Measurements from ENCODE around the gene INHBE. TPM values are rescaled to one million over a fixed set of nuclear protein-coding genes. Genes with fewer than 3 reads are reported as not detected.
A peak's percentile ranks its signal among the peaks of the same experiment; 100 is the strongest.

INHBE gene
- total RNA-seq, 2 donors from 2014 or later: not detected

DNA sequence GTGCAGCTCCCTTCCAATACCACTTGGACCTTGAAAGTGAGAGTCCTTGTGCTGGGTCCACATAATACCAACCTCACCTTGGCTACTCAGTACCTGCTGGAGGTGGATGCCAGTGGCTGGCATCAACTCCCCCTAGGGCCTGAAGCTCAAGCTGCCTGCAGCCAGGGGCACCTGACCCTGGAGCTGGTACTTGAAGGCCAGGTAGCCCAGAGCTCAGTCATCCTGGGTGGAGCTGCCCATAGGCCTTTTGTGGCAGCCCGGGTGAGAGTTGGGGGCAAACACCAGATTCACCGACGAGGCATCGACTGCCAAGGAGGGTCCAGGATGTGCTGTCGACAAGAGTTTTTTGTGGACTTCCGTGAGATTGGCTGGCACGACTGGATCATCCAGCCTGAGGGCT is 5.7 kb upstream of the INHBE start:
- ATAC-seq: no peak
- Mint-ChIP-seq H3K36me3 (ENCODE audit: low read depth) (peaks cover 3% of the 10 kb centered on the region), H3K4me1 (peaks cover 6% of the 10 kb centered on the region), H3K27me3 (peaks cover 20% of the 10 kb centered on the region), H3K4me3 (no peak overlapping the region), H3K27ac (no peak overlapping the region)
- H3K9me3 ChIP-seq (ENCODE audit: control insufficient read depth, low read length, poor library complexity, severe bottlenecking): no peaks in the 10 kb centered on the region
- DNase-seq: no peak

DNA sequence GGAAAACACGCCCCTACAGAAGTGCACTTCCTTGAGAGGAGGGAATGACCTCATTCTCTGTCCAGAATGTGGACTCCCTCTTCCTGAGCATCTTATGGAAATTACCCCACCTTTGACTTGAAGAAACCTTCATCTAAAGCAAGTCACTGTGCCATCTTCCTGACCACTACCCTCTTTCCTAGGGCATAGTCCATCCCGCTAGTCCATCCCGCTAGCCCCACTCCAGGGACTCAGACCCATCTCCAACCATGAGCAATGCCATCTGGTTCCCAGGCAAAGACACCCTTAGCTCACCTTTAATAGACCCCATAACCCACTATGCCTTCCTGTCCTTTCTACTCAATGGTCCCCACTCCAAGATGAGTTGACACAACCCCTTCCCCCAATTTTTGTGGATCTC is 5.0 kb upstream of the INHBE start:
- no peak for ATAC-seq
- Mint-ChIP-seq H3K4me1 (peaks cover 3% of the 10 kb centered on the region), H3K27me3 (peaks cover 20% of the 10 kb centered on the region), H3K4me3 (no peak overlapping the region), H3K36me3 (ENCODE audit: low read depth) (peaks cover 3% of the 10 kb centered on the region), H3K27ac (no peak overlapping the region)
- H3K9me3 ChIP-seq (ENCODE audit: control insufficient read depth, low read length, poor library complexity, severe bottlenecking): no peaks in the 10 kb centered on the region
- DNase-seq: no peak

DNA sequence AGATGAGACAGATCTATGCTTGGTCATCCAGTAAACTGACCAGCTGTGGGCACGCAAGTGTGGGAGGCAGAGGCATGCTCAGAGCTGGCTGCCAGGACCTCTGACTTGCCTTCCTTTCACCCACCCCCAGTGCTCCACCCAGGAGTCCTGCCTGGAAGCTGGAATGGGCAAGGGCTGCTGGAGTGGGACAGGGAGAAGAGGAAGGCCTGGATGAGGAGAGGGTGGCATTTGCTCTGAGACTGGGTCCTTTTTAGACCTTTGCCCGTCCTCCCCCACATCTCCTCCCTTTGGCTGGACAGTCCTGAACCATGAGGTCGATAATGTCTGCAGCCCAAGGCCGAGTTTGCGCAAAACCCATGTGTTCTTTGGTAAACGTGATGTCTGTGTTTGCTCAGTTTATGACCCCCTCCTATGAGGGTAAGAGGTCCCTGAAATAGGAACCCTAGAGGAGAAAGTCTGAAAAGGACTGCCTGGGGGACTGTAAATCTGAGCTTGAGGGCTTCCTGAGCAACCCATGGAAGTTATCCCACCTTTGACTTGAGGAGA is 3.8 kb upstream of the INHBE start:
- H3K36me3 Mint-ChIP-seq (ENCODE audit: low read depth): peaks cover 3% of the 10 kb centered on the region
- peaks cover 8% of the 10 kb centered on the region for H3K4me1 Mint-ChIP-seq
- H3K4me3 Mint-ChIP-seq: no peak overlapping the region
- peaks cover 20% of the 10 kb centered on the region for H3K27me3 Mint-ChIP-seq
- no peaks in the 10 kb centered on the region for H3K9me3 ChIP-seq (ENCODE audit: control insufficient read depth, low read length, poor library complexity, severe bottlenecking)
- no peak overlapping the region for H3K27ac Mint-ChIP-seq
- ATAC-seq: no peak
- DNase-seq: no peak

DNA sequence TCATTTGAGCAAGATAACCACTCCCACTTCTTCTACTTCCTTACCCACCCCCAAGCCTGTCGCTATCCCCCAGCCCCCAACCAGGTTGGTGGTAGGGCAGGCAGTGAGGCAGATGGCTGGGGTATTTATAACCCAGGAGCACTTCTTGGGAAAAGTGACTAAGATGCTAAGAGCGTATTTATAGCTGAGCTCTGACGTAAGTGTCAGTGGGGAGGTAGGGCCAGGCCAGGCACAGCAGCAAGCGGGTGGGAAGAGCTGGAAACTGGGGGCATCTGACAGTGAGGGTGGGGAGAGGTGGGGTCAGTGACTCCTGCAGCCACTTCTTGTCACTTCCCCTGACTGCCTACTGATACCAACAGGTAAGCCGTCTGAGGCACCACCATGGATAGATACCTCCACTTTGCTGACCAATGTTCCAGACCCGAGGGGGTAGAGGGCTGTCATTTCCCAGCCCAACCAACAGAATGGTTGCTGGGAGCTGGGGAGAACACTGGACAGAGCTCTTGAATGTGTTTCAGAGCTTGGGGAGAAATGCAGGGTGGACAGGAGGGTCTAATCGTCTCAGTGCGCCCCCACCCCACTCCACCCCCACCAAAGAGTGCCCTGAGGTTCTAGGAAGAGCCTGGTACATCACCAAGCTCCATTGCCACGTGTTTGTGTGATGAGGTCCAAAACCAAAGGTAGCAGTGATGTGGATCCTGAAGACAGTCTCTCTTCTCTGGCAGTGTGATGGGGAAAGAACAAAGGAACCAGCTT is 2.7 kb upstream of the INHBE start:
- DNase-seq: no peak

DNA sequence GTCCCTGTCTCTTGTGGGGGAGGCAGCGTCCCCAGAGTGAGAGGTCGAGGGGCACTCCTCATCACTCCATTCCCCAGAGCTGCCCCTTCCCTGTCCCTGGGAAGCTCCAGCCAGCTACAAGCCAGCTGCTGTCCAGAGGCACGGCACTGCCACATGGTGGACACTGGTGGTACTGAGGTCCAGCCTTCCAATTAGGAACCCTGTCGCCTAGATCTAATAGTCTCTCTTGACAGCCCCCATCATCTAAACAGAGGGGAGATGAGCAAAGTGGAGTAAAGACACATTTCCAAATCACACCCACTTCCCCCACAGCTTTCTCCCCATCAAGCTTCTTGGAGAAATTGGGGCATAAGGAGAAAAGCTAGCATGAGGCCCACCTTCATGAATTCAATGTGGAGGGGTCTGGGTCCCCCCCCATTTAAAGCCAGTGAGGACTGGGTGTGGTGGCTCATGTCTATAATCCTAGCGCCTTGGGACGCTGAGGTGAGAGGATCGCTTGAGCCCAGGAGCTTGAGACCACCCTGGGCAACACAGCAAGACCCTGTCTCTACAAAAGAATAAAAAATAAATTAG is 2.1 kb upstream of the INHBE start:
- no peak overlapping the region for H3K27ac Mint-ChIP-seq
- peaks cover 20% of the 10 kb centered on the region for H3K27me3 Mint-ChIP-seq
- peak; percentile 67 for ATAC-seq

More for the DNA sequence above, 2.7 kb upstream of the INHBE start:
- H3K4me3 Mint-ChIP-seq: no peak overlapping the region
- no peaks in the 10 kb centered on the region for H3K9me3 ChIP-seq (ENCODE audit: control insufficient read depth, low read length, poor library complexity, severe bottlenecking)
- H3K36me3 Mint-ChIP-seq (ENCODE audit: low read depth): no peaks in the 10 kb centered on the region
- no peak for ATAC-seq
- H3K27ac Mint-ChIP-seq: no peak overlapping the region
- peaks cover 20% of the 10 kb centered on the region for H3K27me3 Mint-ChIP-seq
- H3K4me1 Mint-ChIP-seq: peaks cover 10% of the 10 kb centered on the region

DNA sequence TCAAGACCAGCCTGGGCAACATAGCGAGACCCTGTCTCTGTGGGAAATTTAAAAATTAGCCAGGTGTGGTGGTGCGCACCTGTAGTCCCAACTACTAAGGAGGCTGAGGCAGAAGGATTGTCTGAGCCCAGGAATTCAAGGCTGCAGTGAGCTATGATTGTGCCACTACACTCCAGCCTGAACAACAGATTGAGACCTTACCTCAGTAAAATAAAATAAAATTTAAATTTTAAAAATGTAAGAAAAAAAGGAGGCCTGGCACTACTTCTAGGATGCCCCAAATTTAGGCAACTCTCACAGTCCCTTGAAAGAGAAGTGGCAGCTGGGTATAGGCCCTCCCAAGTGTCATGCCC is 918 bp upstream of the INHBE start:
- DNase-seq (no peak), ATAC-seq (no peak)
- Mint-ChIP-seq H3K27me3 (peaks cover 20% of the 10 kb centered on the region), H3K36me3 (ENCODE audit: low read depth) (no peaks in the 10 kb centered on the region), H3K4me3 (no peak overlapping the region), H3K27ac (no peak overlapping the region), H3K4me1 (peaks cover 16% of the 10 kb centered on the region)
- no peaks in the 10 kb centered on the region for H3K9me3 ChIP-seq (ENCODE audit: control insufficient read depth, low read length, poor library complexity, severe bottlenecking)

More for the DNA sequence above, 2.1 kb upstream of the INHBE start:
- no peaks in the 10 kb centered on the region for H3K9me3 ChIP-seq (ENCODE audit: control insufficient read depth, low read length, poor library complexity, severe bottlenecking)
- Mint-ChIP-seq H3K4me3 (no peak overlapping the region), H3K36me3 (ENCODE audit: low read depth) (no peaks in the 10 kb centered on the region), H3K4me1 (peaks cover 10% of the 10 kb centered on the region)
- peak in 1 of 3 donors; percentile 34 for DNase-seq

DNA sequence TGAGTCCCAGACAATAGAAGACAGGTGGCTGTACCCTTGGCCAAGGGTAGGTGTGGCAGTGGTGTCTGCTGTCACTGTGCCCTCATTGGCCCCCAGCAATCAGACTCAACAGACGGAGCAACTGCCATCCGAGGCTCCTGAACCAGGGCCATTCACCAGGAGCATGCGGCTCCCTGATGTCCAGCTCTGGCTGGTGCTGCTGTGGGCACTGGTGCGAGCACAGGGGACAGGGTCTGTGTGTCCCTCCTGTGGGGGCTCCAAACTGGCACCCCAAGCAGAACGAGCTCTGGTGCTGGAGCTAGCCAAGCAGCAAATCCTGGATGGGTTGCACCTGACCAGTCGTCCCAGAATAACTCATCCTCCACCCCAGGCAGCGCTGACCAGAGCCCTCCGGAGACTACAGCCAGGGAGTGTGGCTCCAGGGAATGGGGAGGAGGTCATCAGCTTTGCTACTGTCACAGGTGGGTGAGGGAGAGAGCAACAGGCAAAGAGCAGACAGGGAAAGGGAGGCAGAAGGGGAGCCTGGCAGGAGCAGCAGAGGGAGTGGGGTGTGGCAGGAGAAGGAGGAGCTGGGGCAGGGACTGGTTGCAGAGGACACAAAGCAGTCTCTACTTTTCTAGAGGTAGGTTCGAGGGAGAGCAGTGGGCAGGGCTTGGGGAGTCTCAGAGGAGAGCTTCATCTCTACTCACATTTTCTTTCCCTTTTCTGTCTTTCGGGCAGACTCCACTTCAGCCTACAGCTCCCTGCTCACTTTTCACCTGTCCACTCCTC is 452 bp downstream of the INHBE start:
- peak overlapping the region; percentile 80 for H3K4me3 Mint-ChIP-seq
- H3K4me1 Mint-ChIP-seq: peaks cover 27% of the 10 kb centered on the region
- H3K27ac Mint-ChIP-seq: peak overlapping the region; percentile 72
- DNase-seq (no peak), ATAC-seq (no peak)
- H3K27me3 Mint-ChIP-seq: peaks cover 22% of the 10 kb centered on the region
- no peaks in the 10 kb centered on the region for H3K9me3 ChIP-seq (ENCODE audit: control insufficient read depth, low read length, poor library complexity, severe bottlenecking)
- no peaks in the 10 kb centered on the region for H3K36me3 Mint-ChIP-seq (ENCODE audit: low read depth)

DNA sequence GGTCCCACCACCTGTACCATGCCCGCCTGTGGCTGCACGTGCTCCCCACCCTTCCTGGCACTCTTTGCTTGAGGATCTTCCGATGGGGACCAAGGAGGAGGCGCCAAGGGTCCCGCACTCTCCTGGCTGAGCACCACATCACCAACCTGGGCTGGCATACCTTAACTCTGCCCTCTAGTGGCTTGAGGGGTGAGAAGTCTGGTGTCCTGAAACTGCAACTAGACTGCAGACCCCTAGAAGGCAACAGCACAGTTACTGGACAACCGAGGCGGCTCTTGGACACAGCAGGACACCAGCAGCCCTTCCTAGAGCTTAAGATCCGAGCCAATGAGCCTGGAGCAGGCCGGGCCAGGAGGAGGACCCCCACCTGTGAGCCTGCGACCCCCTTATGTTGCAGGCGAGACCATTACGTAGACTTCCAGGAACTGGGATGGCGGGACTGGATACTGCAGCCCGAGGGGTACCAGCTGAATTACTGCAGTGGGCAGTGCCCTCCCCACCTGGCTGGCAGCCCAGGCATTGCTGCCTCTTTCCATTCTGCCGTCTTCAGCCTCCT is 1.1 kb downstream of the INHBE start:
- Mint-ChIP-seq H3K27me3 (peaks cover 18% of the 10 kb centered on the region), H3K4me1 (peaks cover 30% of the 10 kb centered on the region), H3K4me3 (peak overlapping the region; percentile 80), H3K27ac (peak overlapping the region; percentile 72), H3K36me3 (ENCODE audit: low read depth) (no peaks in the 10 kb centered on the region)
- DNase-seq (peak in 1 of 3 donors; percentile 16), ATAC-seq (peak; percentile 24)
- H3K9me3 ChIP-seq (ENCODE audit: control insufficient read depth, low read length, poor library complexity, severe bottlenecking): no peaks in the 10 kb centered on the region

DNA sequence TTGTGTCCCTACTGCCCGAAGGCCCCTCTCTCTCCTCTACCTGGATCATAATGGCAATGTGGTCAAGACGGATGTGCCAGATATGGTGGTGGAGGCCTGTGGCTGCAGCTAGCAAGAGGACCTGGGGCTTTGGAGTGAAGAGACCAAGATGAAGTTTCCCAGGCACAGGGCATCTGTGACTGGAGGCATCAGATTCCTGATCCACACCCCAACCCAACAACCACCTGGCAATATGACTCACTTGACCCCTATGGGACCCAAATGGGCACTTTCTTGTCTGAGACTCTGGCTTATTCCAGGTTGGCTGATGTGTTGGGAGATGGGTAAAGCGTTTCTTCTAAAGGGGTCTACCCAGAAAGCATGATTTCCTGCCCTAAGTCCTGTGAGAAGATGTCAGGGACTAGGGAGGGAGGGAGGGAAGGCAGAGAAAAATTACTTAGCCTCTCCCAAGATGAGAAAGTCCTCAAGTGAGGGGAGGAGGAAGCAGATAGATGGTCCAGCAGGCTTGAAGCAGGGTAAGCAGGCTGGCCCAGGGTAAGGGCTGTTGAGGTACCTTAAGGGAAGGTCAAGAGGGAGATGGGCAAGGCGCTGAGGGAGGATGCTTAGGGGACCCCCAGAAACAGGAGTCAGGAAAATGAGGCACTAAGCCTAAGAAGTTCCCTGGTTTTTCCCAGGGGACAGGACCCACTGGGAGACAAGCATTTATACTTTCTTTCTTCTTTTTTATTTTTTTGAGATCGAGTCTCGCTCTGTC is 1.8 kb downstream of the INHBE start:
- Mint-ChIP-seq H3K27me3 (peaks cover 14% of the 10 kb centered on the region), H3K36me3 (ENCODE audit: low read depth) (no peaks in the 10 kb centered on the region), H3K4me1 (peaks cover 34% of the 10 kb centered on the region), H3K4me3 (no peak overlapping the region), H3K27ac (no peak overlapping the region)
- no peak for DNase-seq
- no peaks in the 10 kb centered on the region for H3K9me3 ChIP-seq (ENCODE audit: control insufficient read depth, low read length, poor library complexity, severe bottlenecking)
- no peak for ATAC-seq

DNA sequence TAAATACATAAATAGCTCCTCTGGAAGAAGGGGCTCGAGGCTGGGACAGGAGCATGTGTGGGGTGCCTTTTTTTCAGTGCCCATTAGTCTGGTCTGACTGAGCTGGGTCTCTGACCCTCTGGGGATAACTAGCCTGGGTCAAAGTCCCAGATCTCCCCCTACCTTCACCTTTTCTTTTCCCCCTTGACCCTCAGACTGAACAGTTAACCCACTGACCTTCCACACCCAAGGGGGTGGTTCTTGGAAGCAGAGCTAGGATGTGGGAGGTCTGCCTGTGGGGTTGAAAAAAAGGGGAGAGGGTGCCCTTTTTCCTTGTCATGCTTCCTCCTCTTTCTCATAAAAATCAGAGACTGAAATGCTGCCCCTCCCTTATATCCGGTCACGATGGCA is 3.6 kb downstream of the INHBE start:
- H3K9me3 ChIP-seq (ENCODE audit: control insufficient read depth, low read length, poor library complexity, severe bottlenecking): no peaks in the 10 kb centered on the region
- Mint-ChIP-seq H3K4me1 (peaks cover 43% of the 10 kb centered on the region), H3K4me3 (peak overlapping the region; percentile 95), H3K27me3 (peaks cover 15% of the 10 kb centered on the region), H3K36me3 (ENCODE audit: low read depth) (peaks cover 2% of the 10 kb centered on the region), H3K27ac (peak overlapping the region; percentile 90)
- no peak for ATAC-seq
- DNase-seq: no peak

DNA sequence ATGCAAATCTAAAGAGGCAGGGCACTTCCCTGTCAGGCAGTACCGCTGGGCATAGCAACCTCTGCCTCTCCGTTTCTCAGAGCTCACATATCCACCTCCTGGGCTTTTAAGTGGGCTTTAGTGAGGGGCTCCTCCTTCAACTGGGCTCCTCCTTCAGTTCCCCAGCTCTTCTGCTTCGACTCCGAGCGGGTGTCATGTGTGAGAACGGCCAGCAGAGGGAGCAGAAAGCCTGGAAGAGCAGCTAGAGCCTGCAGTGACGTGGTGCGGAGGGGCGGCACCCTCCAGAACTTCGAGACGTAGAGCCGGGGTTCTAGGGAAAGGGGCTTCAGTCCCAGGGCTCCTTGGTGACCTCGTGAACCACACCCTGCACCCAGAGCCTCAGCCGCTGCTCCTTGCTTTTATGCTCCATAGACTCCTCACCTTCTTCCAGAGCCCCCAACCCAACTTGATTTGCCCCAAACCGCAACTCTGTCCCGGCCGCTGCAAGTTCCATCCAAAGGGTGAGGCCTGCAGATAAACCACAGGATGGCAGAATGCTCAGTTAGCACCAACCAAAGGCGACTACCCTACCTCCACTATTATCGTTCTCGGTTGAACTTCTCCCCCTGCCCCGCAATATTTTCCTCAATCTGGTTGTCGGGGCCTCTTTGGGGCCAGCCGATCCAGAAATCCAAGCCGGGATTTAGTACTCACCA is 4.1 kb downstream of the INHBE start:
- Mint-ChIP-seq H3K27ac (peak overlapping the region; percentile 90), H3K36me3 (ENCODE audit: low read depth) (peaks cover 2% of the 10 kb centered on the region), H3K27me3 (peaks cover 15% of the 10 kb centered on the region), H3K4me3 (peak overlapping the region; percentile 95), H3K4me1 (peaks cover 46% of the 10 kb centered on the region)
- ATAC-seq (peak; percentile 78), DNase-seq (peak; percentile 72 to 89 (median 82))
- no peaks in the 10 kb centered on the region for H3K9me3 ChIP-seq (ENCODE audit: control insufficient read depth, low read length, poor library complexity, severe bottlenecking)

DNA sequence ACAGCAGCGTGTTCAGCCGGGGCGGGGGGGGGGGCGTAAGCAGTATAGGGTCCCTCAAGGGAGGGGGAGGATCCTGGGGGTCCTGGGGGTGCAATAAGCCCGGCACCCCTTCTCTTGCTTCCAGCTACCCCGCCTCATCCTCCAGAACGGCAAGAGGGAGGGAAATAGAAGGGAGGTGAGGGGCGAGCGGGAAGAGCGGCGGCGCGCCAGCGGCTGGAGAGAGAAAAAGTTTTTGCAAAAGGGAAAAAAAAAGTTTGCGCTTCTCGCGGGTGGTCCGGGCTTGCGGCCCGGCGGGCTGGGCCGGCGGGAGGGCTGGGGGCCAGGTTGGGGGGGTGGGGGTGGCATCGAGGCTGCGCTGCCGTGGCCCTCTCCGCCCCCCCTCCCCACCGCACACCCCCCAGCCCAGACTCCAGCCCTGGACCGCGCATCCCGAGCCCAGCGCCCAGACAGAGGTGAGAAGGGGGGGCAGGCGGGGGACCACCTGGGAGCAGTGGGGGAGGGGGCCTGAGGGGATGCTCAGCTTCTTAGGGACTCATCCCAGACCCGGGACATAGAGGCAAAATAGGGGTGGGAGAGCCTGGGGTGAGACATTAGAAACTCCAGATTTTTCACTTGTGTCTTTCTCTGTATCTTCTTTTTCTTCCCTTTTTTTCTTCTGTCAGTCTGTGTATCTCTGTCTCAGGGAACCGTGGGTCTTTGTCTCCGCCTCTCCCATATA is 4.8 kb downstream of the INHBE start, which contains the start of gene GLI1:
GLI1 (plus strand) TSS at position 36 of the 718 bp plus-strand sequence. CDS start 3,907 bp downstream, outside the sequence.
- Mint-ChIP-seq H3K4me3 (peak within 1 kb of the TSS; percentile 95), H3K27me3 (peaks cover 15% of the 10 kb centered on the region), H3K4me1 (peaks cover 50% of the 10 kb centered on the region), H3K27ac (peak within 1 kb of the TSS; percentile 90), H3K36me3 (ENCODE audit: low read depth) (peaks cover 2% of the 10 kb centered on the region)
- ATAC-seq (no peak), DNase-seq (no peak)
- H3K9me3 ChIP-seq (ENCODE audit: control insufficient read depth, low read length, poor library complexity, severe bottlenecking): no peaks in the 10 kb centered on the region

All from T-helper 17 cell (primary cell).